Activated CD8-positive, alpha-beta T cell treated with anti-CD3 and anti-CD28 coated beads for 36 hours (primary cell): ENCODE results near the gene FAM118A. TPM values are rescaled to one million over a fixed set of nuclear protein-coding genes. Genes with fewer than 3 reads are reported as not detected.

Source experiments
- ATAC-seq: fragments of 200-7000 bp; cut with Tn5 transposase; one replicate; pipeline ENCODE4 v1.10.0; 2021; ENCODE audit warnings: mild to moderate bottlenecking, moderate library complexity
- CTCF ChIA-PET: fragments of 350-600 bp; sonication (Branson Sonifier 250); formaldehyde crosslinking; loops from one replicate; lab custom pipeline; 2021; ENCODE audit warnings: antibody characterized with exemption; lab: Charles Lee
- POLR2A ChIA-PET: fragments of 350-600 bp; sonication (Branson Sonifier 250); formaldehyde crosslinking; loops from one replicate; lab custom pipeline; 2021; ENCODE audit warnings: antibody characterized with exemption; lab: Charles Lee
- DNase-seq: peaks from one replicate; pipeline ENCODE4 v3.0.0-alpha.2; 2020
- H3K27ac Mint-ChIP-seq: one replicate; pipeline ENCODE4 v1.8.0; 2021; ENCODE audit warnings: mild to moderate bottlenecking, mixed read lengths
- H3K27me3 Mint-ChIP-seq: one replicate; pipeline ENCODE4 v1.8.0; 2021; ENCODE audit warnings: mixed read lengths
- H3K36me3 Mint-ChIP-seq: one replicate; pipeline ENCODE4 v1.8.0; 2021; ENCODE audit warnings: low read depth, mixed read lengths
- H3K4me1 Mint-ChIP-seq: one replicate; pipeline ENCODE4 v1.8.0; 2021; ENCODE audit warnings: low read depth, mixed read lengths
- H3K4me3 Mint-ChIP-seq: one replicate; pipeline ENCODE4 v1.8.0; 2021; ENCODE audit warnings: mild to moderate bottlenecking, moderate library complexity, mixed read lengths
- H3K9me3 Mint-ChIP-seq: one replicate; pipeline ENCODE4 v1.8.0; 2021; ENCODE audit warnings: mixed read lengths
- CTCF ChIP-seq: fragments of 200-600 bp; IDR thresholded peaks from one replicate; pipeline ENCODE4 v1.8.0; 2022; ENCODE audit warnings: antibody characterized with exemption, mild to moderate bottlenecking
- intact Hi-C: fragments of 100-400 bp; cut with micrococcal nuclease; formaldehyde crosslinking; loops from one replicate; pipeline ENCODE4 v1.10.0; 2022
- total RNA-seq, 2 experiments: library from RNA; stranded (reverse); gene quantifications; one replicate each; pipeline ENCODE4 v1.2.3, GENCODE V29; 2021

FAM118A gene
- total RNA-seq, 2 experiments from 2014 or later = 30.6 to 32.4 TPM

- intact Hi-C loops = no loop called here
- no peak for TF ChIP-seq CTCF
- ATAC-seq = no peak
- no peak overlapping the region for H3K27ac Mint-ChIP-seq
- peaks cover 2% of the 10 kb centered on the region for H3K4me1 Mint-ChIP-seq
- ChIA-PET CTCF (no interaction called here), POLR2A (no interaction called here)
- H3K4me3 Mint-ChIP-seq = no peak overlapping the region
- DNase-seq = no peak
- H3K36me3 Mint-ChIP-seq = no peaks in the 10 kb centered on the region
- H3K9me3 Mint-ChIP-seq = no peaks in the 10 kb centered on the region
- H3K27me3 Mint-ChIP-seq = no peaks in the 10 kb centered on the region
Measured at GRCh38 chr22:45376009-45376408, 66.3 kb downstream of the FAM118A start.

- intact Hi-C loops = no loop called here
- no peak overlapping the region for H3K27ac Mint-ChIP-seq
- POLR2A ChIA-PET = no interaction called here
- no peak for TF ChIP-seq CTCF
- CTCF ChIA-PET = interaction anchor here (1.4 kb wide), 1 partner anchor 10 kb away, joined by 3 read pairs; no protein-coding TSS in a partner anchor
- DNase-seq = no peak
- no peak overlapping the region for H3K4me3 Mint-ChIP-seq
- H3K27me3 Mint-ChIP-seq = no peaks in the 10 kb centered on the region
- H3K9me3 Mint-ChIP-seq = no peaks in the 10 kb centered on the region
- H3K36me3 Mint-ChIP-seq = no peaks in the 10 kb centered on the region
- no peak for ATAC-seq
- peaks cover 2% of the 10 kb centered on the region for H3K4me1 Mint-ChIP-seq
Measured at GRCh38 chr22:45376703-45377102, 67.0 kb downstream of the FAM118A start.

GRCh38 chr22:45381348-45381747, 71.6 kb downstream of the FAM118A start:
- H3K27me3 Mint-ChIP-seq = no peaks in the 10 kb centered on the region
- DNase-seq = no peak
- H3K4me1 Mint-ChIP-seq = no peaks in the 10 kb centered on the region
- ATAC-seq = no peak
- no peak overlapping the region for H3K4me3 Mint-ChIP-seq
- CTCF ChIA-PET = interaction anchor here (1.1 to 1.3 kb wide), 2 partner anchors 16 to 40 kb away, joined by 3 read pairs; no protein-coding TSS in a partner anchor
- H3K36me3 Mint-ChIP-seq = no peaks in the 10 kb centered on the region
- H3K9me3 Mint-ChIP-seq = no peaks in the 10 kb centered on the region
- TF ChIP-seq CTCF = no peak
- intact Hi-C loops = no loop called here
- no peak overlapping the region for H3K27ac Mint-ChIP-seq
- POLR2A ChIA-PET = no interaction called here

- H3K27me3 Mint-ChIP-seq = peaks cover 3% of the 10 kb centered on the region
- POLR2A ChIA-PET = no interaction called here
- no peak for ATAC-seq
- intact Hi-C loops = no loop called here
- H3K27ac Mint-ChIP-seq = no peak overlapping the region
- no peaks in the 10 kb centered on the region for H3K9me3 Mint-ChIP-seq
- no peaks in the 10 kb centered on the region for H3K4me1 Mint-ChIP-seq
- TF ChIP-seq CTCF = no peak
- H3K4me3 Mint-ChIP-seq = no peak overlapping the region
- DNase-seq = no peak
- CTCF ChIA-PET = no interaction called here
- H3K36me3 Mint-ChIP-seq = no peaks in the 10 kb centered on the region
Measured at GRCh38 chr22:45389546-45389945, 79.8 kb downstream of the FAM118A start.

Other genes with a start within 250 kb of the FAM118A start
- 100 to 1,000 TPM; 123 to 133 TPM for gene NUP50, start 146.0 kb upstream of the FAM118A start, total RNA-seq
- 10 to 100 TPM; 38.4 to 40.4 TPM for gene KIAA0930, start 69.0 kb upstream of the FAM118A start, total RNA-seq
- not detected for gene UPK3A, start 25.0 kb upstream of the FAM118A start, total RNA-seq
- gene SMC1B, start 103.7 kb downstream of the FAM118A start, total RNA-seq = 1 to 10 TPM; 1.8 TPM
- gene RIBC2, start 103.8 kb downstream of the FAM118A start, total RNA-seq = 10 to 100 TPM in 1 of 2 experiments, 1 to 10 TPM in 1; 9.5 to 10.4 TPM
- under 1 TPM in 1 of 2 experiments, not detected in 1; 0.56 TPM for gene FBLN1, start 192.9 kb downstream of the FAM118A start, total RNA-seq